Measurements from ENCODE around the gene CLNS1A.
"Not testable (repeated sequence)": the region's sequence is repeated elsewhere in the genome, so short reads cannot be mapped to it uniquely, and the experiment has no call there.

Gene CLNS1A

GRCh38 chr11:77637345-77638165 is at the start of gene CLNS1A:
CLNS1A (minus strand) TSS chr11:77637794; CDS start chr11:77637714, 80 bp downstream.
- DNase-seq (ENCODE audit: low read depth): peak; percentile 84

- no peak for DNase-seq (ENCODE audit: low read depth)
These were observed 49.5 kb upstream of the CLNS1A start for GRCh38 chr11:77687088-77687487.

- DNase-seq (ENCODE audit: low read depth): no peak
These were observed 39.5 kb upstream of the CLNS1A start for GRCh38 chr11:77677138-77677537.

GRCh38 chr11:77672264-77672663 is 34.7 kb upstream of the CLNS1A start:
- peak; percentile 24 for DNase-seq (ENCODE audit: low read depth)

GRCh38 chr11:77669848-77670511 is 32.4 kb upstream of the CLNS1A start:
- DNase-seq (ENCODE audit: low read depth): no peak

- no peak for DNase-seq (ENCODE audit: low read depth)
These were observed 31.2 kb upstream of the CLNS1A start for GRCh38 chr11:77668760-77669159.

- DNase-seq (ENCODE audit: low read depth): no peak
These were observed 27.8 kb upstream of the CLNS1A start for GRCh38 chr11:77665240-77665965.

- DNase-seq (ENCODE audit: low read depth): no peak
These were observed 24.1 kb upstream of the CLNS1A start for GRCh38 chr11:77661670-77662069.

GRCh38 chr11:77660947-77661346 is 23.4 kb upstream of the CLNS1A start:
- DNase-seq (ENCODE audit: low read depth): no peak

GRCh38 chr11:77658213-77659013 is 20.8 kb upstream of the CLNS1A start:
- no peak for DNase-seq (ENCODE audit: low read depth)

- no peak for DNase-seq (ENCODE audit: low read depth)
These were observed 18.8 kb upstream of the CLNS1A start for GRCh38 chr11:77656362-77656761.

GRCh38 chr11:77654770-77655434 is 17.3 kb upstream of the CLNS1A start:
- no peak for DNase-seq (ENCODE audit: low read depth)

GRCh38 chr11:77650123-77650522 is 12.5 kb upstream of the CLNS1A start:
- no peak for DNase-seq (ENCODE audit: low read depth)

- no peak for DNase-seq (ENCODE audit: low read depth)
These were observed 10.2 kb upstream of the CLNS1A start for GRCh38 chr11:77647654-77648305.

GRCh38 chr11:77644887-77645286 is 7.3 kb upstream of the CLNS1A start:
- no peak for DNase-seq (ENCODE audit: low read depth)

GRCh38 chr11:77642228-77642627 is 4.6 kb upstream of the CLNS1A start:
- DNase-seq (ENCODE audit: low read depth): no peak

- no peak for DNase-seq (ENCODE audit: low read depth)
These were observed 756 bp downstream of the CLNS1A start for GRCh38 chr11:77636731-77637344.

- not testable (repeated sequence) for DNase-seq (ENCODE audit: low read depth)
These were observed 3.7 kb downstream of the CLNS1A start for GRCh38 chr11:77633926-77634325.

GRCh38 chr11:77630157-77630710 is 7.4 kb downstream of the CLNS1A start:
- DNase-seq (ENCODE audit: low read depth): no peak

GRCh38 chr11:77619576-77620198 is 17.9 kb downstream of the CLNS1A start:
- no peak for DNase-seq (ENCODE audit: low read depth)
